HG03558 (cell line): ENCODE data around the gene XPR1.
A peak's percentile ranks its signal among the peaks of the same experiment; 100 is the strongest.

Experiments used
- ATAC-seq: cut with Tn5 transposase; IDR thresholded peaks from one replicate; pipeline ENCODE4 v1.9.1; 2021; ENCODE audit warnings: moderate number of reproducible peaks; ENCODE audit not compliant: unreplicated experiment; ENCODE audit errors: extremely low read depth

The XPR1 gene

GRCh38 chr1:180862305-180862704 is 230.5 kb downstream of the XPR1 start:
- ATAC-seq = no peak

GRCh38 chr1:180863158-180863775 is 231.4 kb downstream of the XPR1 start:
- ATAC-seq = no peak

GRCh38 chr1:180881806-180882509 is 250.1 kb downstream of the XPR1 start:
- ATAC-seq = no peak

- ATAC-seq = no peak
Measured at GRCh38 chr1:180884588-180885300, 252.9 kb downstream of the XPR1 start.

- ATAC-seq = no peak
Measured at GRCh38 chr1:180886338-180886737, 254.5 kb downstream of the XPR1 start.

- no peak for ATAC-seq
Measured at GRCh38 chr1:180887841-180888240, 256.0 kb downstream of the XPR1 start.

GRCh38 chr1:180888870-180889269 is 257.0 kb downstream of the XPR1 start:
- ATAC-seq = peak; percentile 60

GRCh38 chr1:180889325-180889724 is 257.5 kb downstream of the XPR1 start:
- no peak for ATAC-seq

- no peak for ATAC-seq
Measured at GRCh38 chr1:180892272-180892671, 260.4 kb downstream of the XPR1 start.

GRCh38 chr1:180892675-180893074 is 260.9 kb downstream of the XPR1 start:
- no peak for ATAC-seq

- no peak for ATAC-seq
Measured at GRCh38 chr1:180893614-180894013, 261.8 kb downstream of the XPR1 start.

GRCh38 chr1:180896161-180896560 is 264.3 kb downstream of the XPR1 start:
- ATAC-seq = no peak

- no peak for ATAC-seq
Measured at GRCh38 chr1:180898441-180899219, 266.8 kb downstream of the XPR1 start.

- ATAC-seq = no peak
Measured at GRCh38 chr1:180899262-180899661, 267.4 kb downstream of the XPR1 start.

- ATAC-seq = no peak
Measured at GRCh38 chr1:180901076-180901990, 269.5 kb downstream of the XPR1 start.

GRCh38 chr1:180902541-180902940 is 270.7 kb downstream of the XPR1 start:
- no peak for ATAC-seq

GRCh38 chr1:180905927-180906326 is 274.1 kb downstream of the XPR1 start:
- no peak for ATAC-seq

GRCh38 chr1:180906511-180906910 is 274.7 kb downstream of the XPR1 start:
- no peak for ATAC-seq

GRCh38 chr1:180907313-180908055 is 275.7 kb downstream of the XPR1 start:
- no peak for ATAC-seq
